ENCODE data around the gene FAM200C.

The FAM200C gene

DNA sequence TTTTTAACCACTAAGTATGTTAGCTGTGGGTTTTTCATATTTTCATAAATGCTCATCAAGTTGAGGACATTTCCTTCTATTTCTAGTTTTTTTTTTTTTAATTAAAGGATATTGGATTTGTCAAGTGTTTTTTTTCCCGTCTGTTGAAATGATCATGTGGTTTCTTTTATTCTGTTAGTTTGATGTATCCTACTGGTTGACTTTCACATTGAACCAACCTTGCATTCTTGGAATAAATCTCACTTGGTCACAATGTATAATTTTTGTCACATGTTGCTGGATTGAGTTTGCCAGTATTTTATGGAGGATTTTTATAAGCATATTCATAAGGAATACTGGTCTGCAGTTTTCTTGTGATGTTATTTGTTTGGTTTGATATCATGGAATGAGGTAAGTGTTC is 12.4 kb downstream of the FAM200C start:
- TF ChIP-seq, protein P1, sequence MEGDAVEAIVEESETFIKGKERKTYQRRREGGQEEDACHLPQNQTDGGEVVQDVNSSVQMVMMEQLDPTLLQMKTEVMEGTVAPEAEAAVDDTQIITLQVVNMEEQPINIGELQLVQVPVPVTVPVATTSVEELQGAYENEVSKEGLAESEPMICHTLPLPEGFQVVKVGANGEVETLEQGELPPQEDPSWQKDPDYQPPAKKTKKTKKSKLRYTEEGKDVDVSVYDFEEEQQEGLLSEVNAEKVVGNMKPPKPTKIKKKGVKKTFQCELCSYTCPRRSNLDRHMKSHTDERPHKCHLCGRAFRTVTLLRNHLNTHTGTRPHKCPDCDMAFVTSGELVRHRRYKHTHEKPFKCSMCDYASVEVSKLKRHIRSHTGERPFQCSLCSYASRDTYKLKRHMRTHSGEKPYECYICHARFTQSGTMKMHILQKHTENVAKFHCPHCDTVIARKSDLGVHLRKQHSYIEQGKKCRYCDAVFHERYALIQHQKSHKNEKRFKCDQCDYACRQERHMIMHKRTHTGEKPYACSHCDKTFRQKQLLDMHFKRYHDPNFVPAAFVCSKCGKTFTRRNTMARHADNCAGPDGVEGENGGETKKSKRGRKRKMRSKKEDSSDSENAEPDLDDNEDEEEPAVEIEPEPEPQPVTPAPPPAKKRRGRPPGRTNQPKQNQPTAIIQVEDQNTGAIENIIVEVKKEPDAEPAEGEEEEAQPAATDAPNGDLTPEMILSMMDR (IDR thresholded peaks at IDR 0.05; ENCODE audit: extremely low read depth, missing control alignments) = no peak
- no peak for DNase-seq (ENCODE audit: low spot score)

DNA sequence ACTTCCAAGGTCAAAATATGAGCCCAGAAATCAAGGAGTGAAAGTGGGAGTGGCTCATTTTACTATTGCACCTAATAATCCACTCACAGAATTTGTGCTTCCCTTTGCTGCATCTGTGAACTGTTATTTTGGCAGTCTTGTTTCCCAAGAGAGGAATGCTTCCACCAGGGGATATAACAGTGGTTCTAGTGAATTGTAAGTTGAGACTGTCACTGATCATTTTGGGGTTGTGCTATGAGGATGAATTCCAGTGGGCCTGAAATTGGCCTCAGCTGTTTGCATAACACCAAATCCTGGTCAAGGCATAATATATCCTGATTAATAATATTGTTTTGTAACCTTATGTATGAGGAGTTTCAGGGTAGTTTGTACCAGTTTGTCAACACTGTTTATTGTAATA is 14.4 kb downstream of the FAM200C start:
- TF ChIP-seq, protein P1 (IDR thresholded peaks at IDR 0.05; ENCODE audit: extremely low read depth, missing control alignments) = no peak
- DNase-seq (ENCODE audit: low spot score) = no peak

DNA sequence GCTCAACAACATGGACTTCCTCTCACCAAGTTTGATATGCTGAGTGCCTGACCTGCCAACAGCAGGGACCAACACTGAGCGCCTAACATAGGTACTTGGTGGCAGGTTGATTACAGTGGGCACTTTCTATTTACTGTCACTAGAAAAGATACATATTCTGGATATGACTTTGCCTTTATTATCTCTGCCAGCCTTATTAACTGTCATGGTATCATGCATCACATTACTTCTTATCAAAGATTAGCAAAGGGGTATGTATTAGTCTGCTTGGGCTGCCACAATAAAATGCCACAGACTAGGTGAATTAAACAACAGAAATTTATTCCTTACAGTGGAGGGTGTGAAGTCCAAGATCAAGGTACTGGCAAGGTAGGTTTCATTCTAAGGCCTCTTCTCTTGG is 15.2 kb downstream of the FAM200C start:
- TF ChIP-seq, protein P1 (IDR thresholded peaks at IDR 0.05; ENCODE audit: extremely low read depth, missing control alignments) = no peak
- no peak for DNase-seq (ENCODE audit: low spot score)

DNA sequence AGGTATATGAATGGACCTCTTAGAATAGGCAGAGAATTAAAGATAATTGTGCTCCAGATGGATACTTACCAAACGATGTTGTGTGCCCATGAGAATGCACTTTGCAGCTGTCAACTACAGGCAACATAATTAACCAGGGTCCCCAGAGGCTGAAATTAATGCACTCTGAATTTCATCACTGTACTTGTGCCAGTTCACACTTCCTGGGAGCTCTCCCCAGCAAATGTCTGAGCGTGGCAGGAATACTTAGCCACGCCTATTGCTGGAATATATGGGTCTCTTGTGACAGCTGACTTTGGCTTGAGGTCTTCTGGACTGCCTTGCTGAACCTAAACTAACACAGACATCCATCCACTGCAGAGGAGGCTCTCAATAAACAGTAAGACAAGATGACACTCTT is 17.5 kb downstream of the FAM200C start:
- TF ChIP-seq, protein P1 (IDR thresholded peaks at IDR 0.05; ENCODE audit: extremely low read depth, missing control alignments) = no peak
- DNase-seq (ENCODE audit: low spot score) = no peak

DNA sequence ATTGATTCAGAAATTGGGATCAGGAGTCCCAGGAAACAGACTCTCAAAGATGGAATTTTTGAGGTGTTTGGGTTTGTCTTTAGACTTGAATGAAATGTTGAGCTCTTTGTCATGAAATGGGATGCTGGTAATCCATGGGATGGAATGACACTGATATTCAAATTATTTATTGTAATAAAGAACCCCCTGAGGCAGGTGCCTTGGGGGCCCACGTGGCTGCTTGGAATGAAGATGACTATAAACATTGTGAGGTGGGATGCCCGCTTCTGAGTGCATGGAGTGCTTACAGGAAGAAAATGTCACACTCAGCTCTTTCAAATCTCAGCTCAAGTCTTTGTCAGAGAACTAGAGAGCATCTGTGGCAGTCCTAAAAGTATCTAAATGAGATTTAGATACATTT is 19.8 kb downstream of the FAM200C start:
- TF ChIP-seq, protein P1 (IDR thresholded peaks at IDR 0.05; ENCODE audit: extremely low read depth, missing control alignments) = no peak
- DNase-seq (ENCODE audit: low spot score) = no peak

DNA sequence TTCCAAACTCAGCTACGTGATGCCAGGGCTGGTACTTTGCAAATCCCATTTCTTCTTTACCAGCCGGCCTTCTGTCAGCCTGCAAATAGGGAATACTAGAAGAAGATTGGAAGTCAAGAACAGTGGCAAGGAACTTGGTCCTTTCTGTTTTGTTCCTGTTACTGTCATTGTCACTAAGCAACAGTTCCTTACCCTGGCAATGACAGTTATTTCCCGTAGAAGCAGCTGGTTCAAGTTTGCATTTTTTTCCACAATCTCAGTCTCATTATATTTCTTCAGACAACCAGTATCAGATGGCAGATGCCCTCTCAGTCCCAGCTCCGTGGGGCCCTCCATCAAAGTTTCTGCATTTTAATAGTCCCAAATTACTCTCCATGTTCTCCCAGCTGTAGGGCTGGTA is 20.3 kb downstream of the FAM200C start:
- TF ChIP-seq, protein P1 (IDR thresholded peaks at IDR 0.05; ENCODE audit: extremely low read depth, missing control alignments) = no peak
- DNase-seq (ENCODE audit: low spot score) = no peak

DNA sequence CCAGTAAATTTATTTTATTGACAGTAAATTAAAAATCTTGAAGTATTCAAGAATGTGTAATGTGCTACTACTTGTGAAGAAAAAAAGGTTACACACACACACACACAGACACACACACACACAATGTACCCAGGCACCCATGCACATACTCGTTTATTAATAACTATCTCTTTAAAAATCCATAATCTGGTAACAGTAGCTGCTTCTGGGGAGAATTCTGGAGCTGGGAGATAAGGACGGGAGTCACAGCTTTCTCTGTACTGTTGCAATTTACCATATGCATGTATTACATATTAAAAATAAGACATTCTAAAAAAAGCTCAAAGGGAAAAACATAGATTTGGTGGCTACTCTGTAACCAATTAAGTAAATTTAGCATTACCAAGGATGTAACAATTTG is 21.5 kb downstream of the FAM200C start:
- DNase-seq (ENCODE audit: low spot score) = no peak
- TF ChIP-seq, protein P1 (IDR thresholded peaks at IDR 0.05; ENCODE audit: extremely low read depth, missing control alignments) = no peak

All from GM20000 (cell line).